ENCODE results near the gene COL18A1. TPM values are rescaled to one million over a fixed set of nuclear protein-coding genes. Genes with fewer than 3 reads are reported as not detected.

COL18A1 gene
- total and polyA plus RNA-seq, 4 donors, result 44.9 to 308 (median 232) TPM

- no peak overlapping the region for H3K27ac ChIP-seq (ENCODE audit: low read depth in 1 of 2, low read length in 2 of 2)
- DNase-seq (ENCODE audit: low spot score), result no peak
- H3K9me3 ChIP-seq (ENCODE audit: control insufficient read depth in 4 of 4, low read length in 3 of 4), result no peaks in the 10 kb centered on the region
- no peaks in the 10 kb centered on the region for H3K27me3 ChIP-seq (ENCODE audit: control insufficient read depth in 4 of 4, insufficient read depth in 4 of 4, low read length in 3 of 4)
- H3K9ac ChIP-seq (ENCODE audit: low read depth in 1 of 2, low read length in 2 of 2), result no peak overlapping the region
- no peaks in the 10 kb centered on the region for H3K36me3 ChIP-seq (ENCODE audit: control insufficient read depth in 4 of 4, insufficient read depth in 3 of 4, low read depth in 1 of 4, low read length in 3 of 4)
- H3K4me3 ChIP-seq (ENCODE audit: low read depth in 1 of 3, low read length in 3 of 3), result no peak overlapping the region
- H3K4me1 ChIP-seq (ENCODE audit: control insufficient read depth in 4 of 4, insufficient read depth in 4 of 4, low read length in 3 of 4), result peaks cover 0 to 3% (median 0%) of the 10 kb centered on the region in 4 donors
- TF ChIP-seq ZBTB33 (IDR thresholded peaks at IDR 0.05) (no peak), REST (IDR thresholded peaks at IDR 0.05) (no peak), JUND (IDR thresholded peaks at IDR 0.05) (no peak), NR2F2 (IDR thresholded peaks at IDR 0.05) (no peak), ATF3 (IDR thresholded peaks at IDR 0.05) (no peak), RXRA (IDR thresholded peaks at IDR 0.05) (no peak), MAX (IDR thresholded peaks at IDR 0.05) (no peak), HNF4G (IDR thresholded peaks at IDR 0.05) (no peak), YY1 (IDR thresholded peaks at IDR 0.05) (no peak), SP1 (IDR thresholded peaks at IDR 0.05) (no peak), FOXA1 (IDR thresholded peaks at IDR 0.05) (no peak), TAF1 (conservative IDR thresholded peaks at IDR 0.05) (no peak)
- 81% methylated on average over 8 of the region's 8 CpGs for WGBS
Observed at GRCh38 chr21:45416620-45417019, 11.7 kb downstream of the COL18A1 start.

- Histone ChIP-seq H3K27ac (ENCODE audit: low read depth in 1 of 2, low read length in 2 of 2) (no peak overlapping the region), H3K27me3 (ENCODE audit: control insufficient read depth in 4 of 4, insufficient read depth in 4 of 4, low read length in 3 of 4) (no peaks in the 10 kb centered on the region), H3K36me3 (ENCODE audit: control insufficient read depth in 4 of 4, insufficient read depth in 3 of 4, low read depth in 1 of 4, low read length in 3 of 4) (no peaks in the 10 kb centered on the region), H3K9me3 (ENCODE audit: control insufficient read depth in 4 of 4, low read length in 3 of 4) (no peaks in the 10 kb centered on the region), H3K4me1 (ENCODE audit: control insufficient read depth in 4 of 4, insufficient read depth in 4 of 4, low read length in 3 of 4) (peaks cover 0 to 3% (median 0%) of the 10 kb centered on the region in 4 donors), H3K4me3 (ENCODE audit: low read depth in 1 of 3, low read length in 3 of 3) (no peak overlapping the region), H3K9ac (ENCODE audit: low read depth in 1 of 2, low read length in 2 of 2) (no peak overlapping the region)
- WGBS, result 89% methylated on average over 22 of the region's 22 CpGs
- TF ChIP-seq FOXA1 (IDR thresholded peaks at IDR 0.05) (no peak), ATF3 (IDR thresholded peaks at IDR 0.05) (no peak), HNF4A (conservative IDR thresholded peaks at IDR 0.05) (no peak), HNF4G (IDR thresholded peaks at IDR 0.05) (no peak), REST (IDR thresholded peaks at IDR 0.05) (no peak), NR2F2 (IDR thresholded peaks at IDR 0.05) (no peak), YY1 (IDR thresholded peaks at IDR 0.05) (no peak), TAF1 (conservative IDR thresholded peaks at IDR 0.05) (no peak), CTCF (IDR thresholded peaks at IDR 0.05; ENCODE audit: low read depth, low read length, missing input control) (no peak), EGR1 (IDR thresholded peaks at IDR 0.05; ENCODE audit: low read depth in 2 of 2) (no peak), RXRA (IDR thresholded peaks at IDR 0.05) (no peak), GABPA (IDR thresholded peaks at IDR 0.05 in 1 of 2, conservative IDR thresholded peaks at IDR 0.05 in 1 of 2) (no peak), FOXA2 (IDR thresholded peaks at IDR 0.05) (no peak), SP1 (IDR thresholded peaks at IDR 0.05) (no peak), JUND (IDR thresholded peaks at IDR 0.05) (no peak), RAD21 (IDR thresholded peaks at IDR 0.05) (no peak), MAX (IDR thresholded peaks at IDR 0.05) (no peak)
- no peak for DNase-seq (ENCODE audit: low spot score)
Observed at GRCh38 chr21:45417256-45417950, 12.4 kb downstream of the COL18A1 start.

Data from liver (tissue), 9 donors.